Ishikawa (cell line): Measurements from ENCODE around the gene GRHL1.

Source experiments
- EGR1 ChIP-seq: IDR thresholded peaks from 2 replicates; pipeline ENCODE4 v1.6.1; 2012
- EP300 ChIP-seq: IDR thresholded peaks from 2 replicates; pipeline ENCODE4 v1.6.1; 2012; ENCODE audit warnings: borderline replicate concordance
- FOXM1 ChIP-seq: IDR thresholded peaks from 2 replicates; pipeline ENCODE4 v1.6.1; 2012; ENCODE audit warnings: low read depth, borderline replicate concordance
- NFIC ChIP-seq: IDR thresholded peaks from 2 replicates; pipeline ENCODE4 v1.6.1; 2012
- RAD21 ChIP-seq: IDR thresholded peaks from 2 replicates; pipeline ENCODE4 v1.6.1; 2012; ENCODE audit warnings: low read depth
- TAF1 ChIP-seq: IDR thresholded peaks from 2 replicates; pipeline ENCODE4 v1.6.1; 2012; ENCODE audit warnings: low read depth, mild to moderate bottlenecking
- TCF12 ChIP-seq: IDR thresholded peaks from 2 replicates; pipeline ENCODE4 v1.6.1; 2012; ENCODE audit warnings: low read depth
- USF1 ChIP-seq: IDR thresholded peaks from 2 replicates; pipeline ENCODE4 v1.6.1; 2012
- YY1 ChIP-seq: IDR thresholded peaks from 2 replicates; pipeline ENCODE4 v1.6.1; 2012; ENCODE audit warnings: low read depth
- TF ChIP-seq, protein P1 (sequence below): IDR thresholded peaks from 2 replicates; pipeline ENCODE4 v1.6.1; 2012
- TF ChIP-seq, protein P2 (sequence below): IDR thresholded peaks from 2 replicates; pipeline ENCODE4 v1.6.1; 2012; ENCODE audit warnings: low read depth, mild to moderate bottlenecking

DNA sequence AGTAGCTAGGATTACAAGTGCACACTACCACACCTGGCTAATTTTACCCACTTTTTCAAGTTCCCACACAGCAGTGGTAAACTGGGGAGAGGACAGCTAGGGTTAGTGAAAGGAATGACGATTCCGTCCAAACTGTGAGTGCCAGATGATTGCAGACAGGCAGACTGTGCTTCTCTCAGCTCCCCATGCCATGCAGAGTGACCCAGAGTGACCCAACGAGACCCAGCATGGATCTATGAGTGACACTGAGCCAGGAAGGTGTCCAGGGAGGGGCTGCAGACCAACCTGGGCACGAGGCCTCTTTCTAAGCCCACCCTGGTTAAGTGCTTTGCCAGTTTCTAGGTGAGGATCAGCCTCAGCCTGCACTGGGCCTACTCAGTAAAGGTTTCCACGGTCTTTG, 84.1 kb downstream of the GRHL1 start:
- TF ChIP-seq TAF1, result no peak
- no peak for TF ChIP-seq YY1
- TF ChIP-seq, protein P1, sequence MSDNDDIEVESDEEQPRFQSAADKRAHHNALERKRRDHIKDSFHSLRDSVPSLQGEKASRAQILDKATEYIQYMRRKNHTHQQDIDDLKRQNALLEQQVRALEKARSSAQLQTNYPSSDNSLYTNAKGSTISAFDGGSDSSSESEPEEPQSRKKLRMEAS, result no peak
- TF ChIP-seq EP300, result no peak
- no peak for TF ChIP-seq USF1
- no peak for TF ChIP-seq NFIC
- TF ChIP-seq, protein P2, sequence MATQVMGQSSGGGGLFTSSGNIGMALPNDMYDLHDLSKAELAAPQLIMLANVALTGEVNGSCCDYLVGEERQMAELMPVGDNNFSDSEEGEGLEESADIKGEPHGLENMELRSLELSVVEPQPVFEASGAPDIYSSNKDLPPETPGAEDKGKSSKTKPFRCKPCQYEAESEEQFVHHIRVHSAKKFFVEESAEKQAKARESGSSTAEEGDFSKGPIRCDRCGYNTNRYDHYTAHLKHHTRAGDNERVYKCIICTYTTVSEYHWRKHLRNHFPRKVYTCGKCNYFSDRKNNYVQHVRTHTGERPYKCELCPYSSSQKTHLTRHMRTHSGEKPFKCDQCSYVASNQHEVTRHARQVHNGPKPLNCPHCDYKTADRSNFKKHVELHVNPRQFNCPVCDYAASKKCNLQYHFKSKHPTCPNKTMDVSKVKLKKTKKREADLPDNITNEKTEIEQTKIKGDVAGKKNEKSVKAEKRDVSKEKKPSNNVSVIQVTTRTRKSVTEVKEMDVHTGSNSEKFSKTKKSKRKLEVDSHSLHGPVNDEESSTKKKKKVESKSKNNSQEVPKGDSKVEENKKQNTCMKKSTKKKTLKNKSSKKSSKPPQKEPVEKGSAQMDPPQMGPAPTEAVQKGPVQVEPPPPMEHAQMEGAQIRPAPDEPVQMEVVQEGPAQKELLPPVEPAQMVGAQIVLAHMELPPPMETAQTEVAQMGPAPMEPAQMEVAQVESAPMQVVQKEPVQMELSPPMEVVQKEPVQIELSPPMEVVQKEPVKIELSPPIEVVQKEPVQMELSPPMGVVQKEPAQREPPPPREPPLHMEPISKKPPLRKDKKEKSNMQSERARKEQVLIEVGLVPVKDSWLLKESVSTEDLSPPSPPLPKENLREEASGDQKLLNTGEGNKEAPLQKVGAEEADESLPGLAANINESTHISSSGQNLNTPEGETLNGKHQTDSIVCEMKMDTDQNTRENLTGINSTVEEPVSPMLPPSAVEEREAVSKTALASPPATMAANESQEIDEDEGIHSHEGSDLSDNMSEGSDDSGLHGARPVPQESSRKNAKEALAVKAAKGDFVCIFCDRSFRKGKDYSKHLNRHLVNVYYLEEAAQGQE, result no peak
- TF ChIP-seq EGR1, result no peak
- no peak for TF ChIP-seq FOXM1
- no peak for TF ChIP-seq TCF12
- TF ChIP-seq RAD21, result no peak
